Adipocyte (in vitro differentiated cells): ENCODE data around the gene C1QTNF6.
"Not testable (repeated sequence)": the region's sequence is repeated elsewhere in the genome, so short reads cannot be mapped to it uniquely, and the experiment has no call there.

Source experiments
- DNase-seq: peaks from one replicate; pipeline ENCODE4 v3.0.0-alpha.2; 2015; ENCODE audit warnings: low read depth
- H3K27me3 ChIP-seq: replicated peaks from 2 replicates; pipeline ENCODE4 v1.7.0; 2013; ENCODE audit warnings: mild to moderate bottlenecking, low read length, moderate library complexity; ENCODE audit not compliant: control insufficient read depth, insufficient read depth
- H3K36me3 ChIP-seq: 2 replicates; pipeline ENCODE4 v1.7.0; 2013; ENCODE audit warnings: low read length, mild to moderate bottlenecking, moderate library complexity; ENCODE audit not compliant: control insufficient read depth, insufficient read depth, severe bottlenecking
- H3K4me1 ChIP-seq: 2 replicates; pipeline ENCODE4 v1.7.0; 2013; ENCODE audit warnings: mild to moderate bottlenecking, low read length, moderate library complexity; ENCODE audit not compliant: control insufficient read depth, insufficient read depth
- H3K4me3 ChIP-seq: 2 replicates; pipeline ENCODE4 v1.7.0; 2013; ENCODE audit warnings: mild to moderate bottlenecking, low read length, moderate library complexity
- H3K9ac ChIP-seq: 2 replicates; pipeline ENCODE4 v1.7.0; 2013; ENCODE audit warnings: mild to moderate bottlenecking, low read length, moderate library complexity
- H3K9me3 ChIP-seq: 2 replicates; pipeline ENCODE4 v1.7.0; 2013; ENCODE audit warnings: mild to moderate bottlenecking, low read length, moderate library complexity; ENCODE audit not compliant: control insufficient read depth

The C1QTNF6 gene

DNA sequence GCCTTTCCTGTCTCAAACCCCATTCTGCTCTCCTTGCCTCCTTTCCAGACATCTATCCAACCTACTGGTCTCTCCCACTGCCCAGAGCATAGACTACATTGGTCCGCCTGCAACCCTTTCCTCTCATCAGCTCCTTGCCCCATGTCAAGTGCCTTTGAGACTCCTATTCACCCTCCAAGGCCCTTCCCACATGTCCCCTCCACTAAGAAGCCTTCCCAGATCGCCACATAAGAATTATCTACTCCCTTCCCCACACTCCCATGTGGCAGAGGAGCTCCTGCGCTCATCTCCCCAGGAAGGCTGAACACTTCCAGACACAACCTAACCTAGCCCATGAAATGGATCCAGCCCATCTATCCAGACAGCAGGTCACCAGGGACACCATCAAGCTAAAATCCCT is 10.3 kb downstream of the C1QTNF6 start:
- no peaks in the 10 kb centered on the region for H3K9me3 ChIP-seq
- no peaks in the 10 kb centered on the region for H3K36me3 ChIP-seq
- no peak overlapping the region for H3K9ac ChIP-seq
- no peaks in the 10 kb centered on the region for H3K27me3 ChIP-seq
- H3K4me3 ChIP-seq, result no peak overlapping the region
- DNase-seq, result no peak
- H3K4me1 ChIP-seq, result peaks cover 54% of the 10 kb centered on the region

DNA sequence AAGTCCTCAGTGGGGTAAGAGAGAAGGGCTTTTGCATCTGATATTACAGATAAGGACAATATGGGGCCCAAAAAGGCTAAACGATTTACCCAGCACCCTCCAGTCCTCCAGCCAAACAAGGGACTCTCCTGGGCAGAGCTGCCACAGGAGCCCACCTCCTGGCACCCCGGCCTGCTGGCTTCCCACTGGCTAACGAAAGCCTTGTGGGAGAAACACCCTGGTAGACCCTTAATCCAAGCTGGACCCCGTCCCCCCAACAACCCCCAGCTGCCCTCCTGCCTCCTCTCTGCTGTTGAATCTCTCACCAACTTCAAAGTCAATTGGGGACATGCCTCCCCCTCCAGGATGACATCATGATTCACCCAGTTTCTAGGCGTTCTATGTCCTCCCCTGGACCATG is 10.8 kb downstream of the C1QTNF6 start:
- Histone ChIP-seq H3K27me3 (no peaks in the 10 kb centered on the region), H3K9me3 (no peaks in the 10 kb centered on the region), H3K4me1 (peaks cover 56% of the 10 kb centered on the region), H3K9ac (peak overlapping the region; percentile 57), H3K4me3 (no peak overlapping the region), H3K36me3 (no peaks in the 10 kb centered on the region)
- no peak for DNase-seq

DNA sequence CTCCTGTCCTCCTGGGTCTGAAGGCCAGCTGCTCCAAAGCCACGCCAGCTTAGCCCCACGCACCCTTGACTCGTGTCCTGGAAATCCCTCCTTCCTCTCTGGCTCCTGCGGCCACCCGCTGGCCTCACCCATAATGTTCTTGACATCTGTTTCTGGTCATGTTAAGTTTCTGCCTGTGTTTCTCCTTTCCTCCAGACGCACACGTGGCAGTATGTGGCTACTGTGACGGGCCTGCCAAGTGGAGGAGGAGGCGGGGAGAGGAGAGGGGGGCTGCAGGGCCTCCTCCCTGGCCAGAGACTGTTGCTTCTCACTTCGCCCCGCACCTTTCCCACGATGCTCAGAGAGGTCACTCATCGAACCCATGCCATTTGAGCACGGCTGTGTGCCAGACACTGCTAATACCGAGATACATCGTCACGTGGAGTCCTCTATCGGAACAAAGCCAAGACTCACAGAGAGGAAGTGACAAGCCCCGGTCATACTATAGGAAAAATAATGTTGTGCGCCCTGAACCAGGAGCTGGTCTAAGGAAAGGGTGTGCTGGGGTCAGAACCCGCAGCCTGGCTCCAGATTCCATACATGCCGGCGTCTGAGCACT is 11.5 kb downstream of the C1QTNF6 start:
- peak; percentile 87 for DNase-seq
- H3K9ac ChIP-seq, result peak overlapping the region; percentile 57
- no peaks in the 10 kb centered on the region for H3K9me3 ChIP-seq

DNA sequence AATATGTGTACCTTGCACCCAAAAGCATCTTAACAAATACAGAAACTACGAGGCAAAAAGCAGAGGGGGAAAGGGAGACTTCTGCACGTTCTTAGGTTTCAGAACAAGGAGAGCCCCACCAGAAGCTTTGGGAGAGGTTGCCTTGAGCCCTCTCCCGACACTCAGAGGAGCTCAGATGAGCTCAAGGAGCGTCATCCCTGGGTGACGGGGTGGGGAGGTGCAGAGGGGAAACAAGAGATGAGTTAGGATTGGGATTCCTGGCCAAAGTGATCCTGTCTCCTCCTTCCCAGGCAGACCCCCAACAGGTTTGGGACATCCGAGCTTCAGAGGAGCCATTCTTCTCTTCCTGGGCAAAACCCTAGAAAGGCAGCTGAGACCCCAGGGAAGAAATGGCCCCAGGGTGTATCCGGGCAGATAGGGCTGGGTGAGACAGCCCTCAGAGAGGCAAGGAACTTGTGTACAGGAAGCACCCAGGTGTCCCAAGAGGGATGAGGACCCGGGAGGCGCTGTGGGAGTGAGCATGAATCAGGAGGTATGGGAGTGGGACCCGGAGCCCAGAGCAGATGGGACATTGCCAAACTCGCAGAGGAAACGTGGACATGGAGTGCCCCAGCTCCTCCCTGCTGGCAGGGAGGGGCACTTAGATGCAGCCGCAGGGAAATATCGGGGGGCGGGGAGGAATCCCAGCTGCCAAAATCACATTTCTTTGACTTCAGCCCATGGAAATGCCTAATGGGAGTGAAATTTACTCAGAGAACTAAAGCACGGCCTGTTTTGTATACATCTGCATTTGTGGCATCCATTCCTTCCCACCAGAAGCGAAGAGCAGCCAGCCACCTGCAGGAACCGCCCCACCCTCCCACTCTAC is 12.4 kb downstream of the C1QTNF6 start:
- H3K36me3 ChIP-seq, result no peaks in the 10 kb centered on the region
- H3K9ac ChIP-seq, result peak overlapping the region; percentile 24
- peak overlapping the region; percentile 53 for H3K4me3 ChIP-seq
- H3K9me3 ChIP-seq, result no peaks in the 10 kb centered on the region
- peaks cover 59% of the 10 kb centered on the region for H3K4me1 ChIP-seq
- DNase-seq, result no peak
- no peaks in the 10 kb centered on the region for H3K27me3 ChIP-seq

More for the DNA sequence above, 11.5 kb downstream of the C1QTNF6 start:
- Histone ChIP-seq H3K36me3 (no peaks in the 10 kb centered on the region), H3K4me3 (peak overlapping the region; percentile 53), H3K4me1 (peaks cover 56% of the 10 kb centered on the region), H3K27me3 (no peaks in the 10 kb centered on the region)

DNA sequence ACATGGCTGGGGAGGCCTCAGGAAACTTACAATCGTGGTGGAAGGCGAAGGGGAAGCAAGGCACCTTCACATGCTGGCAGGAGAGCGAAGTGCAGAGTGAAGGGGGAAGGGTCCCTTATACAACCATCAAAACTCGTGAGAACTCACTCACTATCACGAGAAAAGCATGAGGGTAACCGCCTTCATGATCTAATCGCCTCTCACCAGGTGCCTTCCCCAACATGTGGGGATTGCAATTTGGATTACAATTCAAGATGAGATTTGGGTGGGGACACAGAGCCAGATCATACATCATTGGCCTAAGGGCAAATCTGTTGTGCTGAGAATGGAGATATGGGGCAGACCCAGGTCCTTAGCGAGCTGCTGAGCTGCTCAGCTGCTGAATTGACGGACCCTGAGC is 13.1 kb downstream of the C1QTNF6 start:
- no peak for DNase-seq
- no peaks in the 10 kb centered on the region for H3K27me3 ChIP-seq
- H3K9me3 ChIP-seq, result no peaks in the 10 kb centered on the region

DNA sequence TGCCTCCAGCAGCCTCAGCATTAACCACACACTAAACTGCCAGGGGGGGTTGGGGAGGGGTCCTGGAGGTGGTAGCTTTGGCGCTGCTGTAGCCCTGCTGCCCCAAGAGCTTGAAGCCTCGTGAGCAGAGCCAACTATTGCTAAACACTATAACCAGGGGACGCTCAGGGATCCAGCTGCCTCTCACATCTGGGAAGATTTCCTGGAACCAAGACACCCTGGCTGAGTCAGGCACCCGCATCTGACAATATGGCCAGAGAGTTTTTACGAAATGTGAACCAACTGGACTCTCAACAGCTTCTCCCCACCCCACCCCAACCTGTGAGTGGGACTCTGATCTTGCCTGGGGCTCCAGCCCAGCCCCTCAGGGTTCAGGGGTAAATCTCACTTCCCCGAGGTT is 14.3 kb downstream of the C1QTNF6 start:
- Histone ChIP-seq H3K9me3 (no peaks in the 10 kb centered on the region), H3K27me3 (no peaks in the 10 kb centered on the region), H3K9ac (no peak overlapping the region), H3K36me3 (no peaks in the 10 kb centered on the region), H3K4me1 (peaks cover 59% of the 10 kb centered on the region), H3K4me3 (no peak overlapping the region)
- DNase-seq, result peak; percentile 65

More for the DNA sequence above, 13.1 kb downstream of the C1QTNF6 start:
- Histone ChIP-seq H3K9ac (no peak overlapping the region), H3K36me3 (no peaks in the 10 kb centered on the region), H3K4me1 (peaks cover 63% of the 10 kb centered on the region), H3K4me3 (no peak overlapping the region)

DNA sequence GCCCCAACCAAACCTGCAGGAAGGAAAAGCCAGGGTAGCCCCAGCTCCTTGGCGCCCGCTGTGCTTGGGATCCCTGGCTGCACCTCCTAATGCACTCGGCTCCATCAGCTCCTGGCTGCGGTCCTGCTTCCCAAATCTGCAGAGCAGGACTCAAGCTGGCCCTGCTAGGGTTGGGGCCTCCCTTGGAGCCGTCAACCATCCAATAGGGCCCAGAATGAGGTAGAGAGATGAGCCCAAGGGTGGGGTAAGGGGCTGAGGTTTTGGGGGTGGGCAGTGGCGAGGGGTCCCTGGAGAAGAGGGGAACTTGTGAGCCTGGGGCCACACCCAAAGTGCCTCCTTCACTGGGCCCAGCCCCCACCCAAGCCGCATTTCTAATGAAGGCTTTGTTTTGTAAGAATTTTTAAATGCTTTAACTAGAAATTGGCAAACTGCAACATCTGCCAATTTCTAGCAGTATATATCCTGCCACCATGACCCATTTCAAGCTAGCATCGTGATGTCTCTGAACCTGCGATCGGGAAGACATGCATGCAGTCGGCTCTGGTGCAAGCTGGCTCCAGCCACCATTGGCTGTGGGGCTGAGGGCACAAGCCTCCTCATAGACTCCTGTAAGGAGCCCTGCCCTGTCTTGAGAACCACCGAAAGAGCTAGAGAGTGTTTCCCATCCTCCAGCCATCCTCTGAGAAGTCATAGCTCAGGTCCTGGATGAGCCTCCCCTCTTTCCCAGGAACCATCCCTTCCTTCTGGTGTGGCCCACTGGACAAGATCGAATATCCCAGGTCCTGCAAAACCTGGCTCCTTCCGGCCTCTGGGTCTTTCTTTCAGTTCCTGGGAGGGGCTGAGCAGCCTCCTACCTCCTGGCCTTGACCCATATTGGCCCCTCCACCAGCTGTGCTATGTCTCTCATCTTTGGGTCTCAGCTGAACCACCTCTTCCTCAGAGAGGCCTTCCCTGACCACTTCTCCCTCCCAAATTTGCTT is 15.5 kb downstream of the C1QTNF6 start:
- peaks cover 47% of the 10 kb centered on the region for H3K4me1 ChIP-seq
- DNase-seq, result no peak
- H3K9me3 ChIP-seq, result no peaks in the 10 kb centered on the region
- no peak overlapping the region for H3K4me3 ChIP-seq
- no peaks in the 10 kb centered on the region for H3K27me3 ChIP-seq
- no peak overlapping the region for H3K9ac ChIP-seq
- H3K36me3 ChIP-seq, result no peaks in the 10 kb centered on the region

DNA sequence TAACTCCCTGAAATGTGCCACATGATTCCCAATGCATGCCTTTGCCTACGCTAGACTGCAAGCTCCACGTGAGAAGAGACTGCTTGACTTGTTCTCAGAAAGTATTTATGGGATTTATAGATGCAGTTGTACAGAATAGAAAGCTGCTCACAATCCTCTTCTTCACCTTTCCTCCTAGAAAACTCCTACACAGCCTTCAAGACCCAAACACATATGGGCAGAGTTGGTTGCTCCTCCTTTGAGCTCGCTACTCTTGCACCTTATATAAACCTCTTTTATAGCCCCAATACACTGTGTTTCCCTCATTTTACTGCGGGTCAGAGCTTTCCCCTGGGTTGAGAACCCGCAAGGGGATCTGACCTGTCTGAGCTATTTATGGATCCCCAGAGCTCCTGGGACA is 16.4 kb downstream of the C1QTNF6 start:
- Histone ChIP-seq H3K4me1 (peaks cover 42% of the 10 kb centered on the region), H3K27me3 (no peaks in the 10 kb centered on the region), H3K36me3 (no peaks in the 10 kb centered on the region), H3K9ac (no peak overlapping the region), H3K4me3 (no peak overlapping the region), H3K9me3 (no peaks in the 10 kb centered on the region)
- DNase-seq, result no peak

DNA sequence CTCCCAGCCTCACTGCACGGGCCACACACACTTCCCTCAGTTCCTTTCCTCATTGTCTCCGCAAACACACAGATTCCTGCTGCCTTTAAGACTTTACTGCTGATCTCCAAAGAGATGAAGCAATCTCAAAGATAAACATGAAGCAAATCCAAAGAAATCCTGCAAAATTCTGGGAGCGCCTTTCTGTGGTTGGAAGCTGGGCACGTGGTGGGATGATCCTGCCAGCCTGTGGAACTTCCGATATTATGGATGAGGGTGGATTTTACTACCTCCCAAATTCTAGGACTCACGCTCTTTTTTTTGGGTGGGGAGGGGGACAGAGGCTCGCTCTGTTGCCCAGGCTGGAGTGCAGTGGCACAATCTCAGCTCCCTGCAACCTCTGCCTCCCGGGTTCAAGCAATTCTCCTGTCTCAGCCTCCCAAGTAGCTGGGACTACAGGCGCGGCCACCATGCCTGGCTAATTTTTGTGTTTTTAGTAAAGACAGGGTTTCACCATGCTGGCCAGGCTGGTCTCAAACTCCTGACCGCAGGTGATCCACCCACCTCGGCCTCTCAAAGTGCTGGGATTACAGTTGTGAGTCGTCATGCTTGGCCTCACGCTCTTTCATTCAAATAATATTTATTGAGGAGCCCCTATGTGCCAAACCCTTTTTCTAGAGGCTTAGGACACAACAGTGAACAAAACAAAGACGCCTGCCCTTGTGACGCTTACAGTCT is 17.2 kb downstream of the C1QTNF6 start:
- H3K36me3 ChIP-seq, H3K27me3 ChIP-seq, H3K9me3 ChIP-seq, DNase-seq, H3K4me3 ChIP-seq: not testable (repeated sequence)
- peak overlapping the region; percentile 27 for H3K9ac ChIP-seq
- H3K4me1 ChIP-seq, result peaks cover 35% of the 10 kb centered on the region

DNA sequence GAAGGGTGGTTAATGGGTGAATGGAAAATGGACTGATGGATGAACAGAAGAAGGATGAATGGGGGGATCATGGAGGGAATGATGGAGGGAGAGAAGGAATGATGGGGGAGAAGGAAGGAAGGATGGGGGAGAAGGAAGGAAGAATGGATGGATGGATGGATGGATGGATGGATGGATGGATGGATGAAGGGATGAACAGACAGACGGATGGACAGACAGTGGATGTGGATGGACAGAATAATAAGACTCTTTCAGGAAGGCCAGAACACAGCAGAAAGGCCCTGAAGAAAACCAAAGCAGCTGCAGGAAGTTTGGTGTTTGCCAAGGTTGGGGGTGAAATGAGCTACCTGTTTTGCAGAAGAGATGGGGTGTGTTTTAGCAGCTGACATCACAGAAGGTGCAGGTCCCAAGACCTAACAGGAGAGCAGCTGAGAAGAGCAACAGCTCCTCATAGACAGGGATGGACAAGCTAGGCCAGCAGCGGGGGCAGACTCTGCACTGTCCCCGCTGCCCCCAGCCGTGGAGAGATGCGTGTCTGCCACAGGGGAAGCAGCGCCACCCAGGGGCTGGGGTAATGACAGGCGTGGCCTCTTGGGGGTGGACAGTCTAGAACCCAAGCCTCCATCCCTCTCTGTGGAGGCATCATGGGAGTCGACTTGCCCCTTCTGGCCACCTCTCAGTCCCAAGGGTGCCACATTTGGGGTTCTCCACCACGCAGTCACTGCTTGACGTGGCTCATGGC is 17.9 kb downstream of the C1QTNF6 start:
- no peaks in the 10 kb centered on the region for H3K27me3 ChIP-seq
- no peak for DNase-seq

More for the DNA sequence above, 17.9 kb downstream of the C1QTNF6 start:
- Histone ChIP-seq H3K9ac (peak overlapping the region; percentile 27), H3K4me1 (peaks cover 31% of the 10 kb centered on the region), H3K9me3 (no peaks in the 10 kb centered on the region), H3K36me3 (no peaks in the 10 kb centered on the region), H3K4me3 (no peak overlapping the region)
